Measurements from ENCODE around the gene SELPLG.
"Not testable (repeated sequence)": the region's sequence is repeated elsewhere in the genome, so short reads cannot be mapped to it uniquely, and the experiment has no call there.

SELPLG gene

GRCh38 chr12:108655812-108656175 is 22.1 kb upstream of the SELPLG start:
- not testable (repeated sequence) for DNase-seq (ENCODE audit: low read depth)

GRCh38 chr12:108654622-108655021 is 20.9 kb upstream of the SELPLG start:
- not testable (repeated sequence) for DNase-seq (ENCODE audit: low read depth)

DNA sequence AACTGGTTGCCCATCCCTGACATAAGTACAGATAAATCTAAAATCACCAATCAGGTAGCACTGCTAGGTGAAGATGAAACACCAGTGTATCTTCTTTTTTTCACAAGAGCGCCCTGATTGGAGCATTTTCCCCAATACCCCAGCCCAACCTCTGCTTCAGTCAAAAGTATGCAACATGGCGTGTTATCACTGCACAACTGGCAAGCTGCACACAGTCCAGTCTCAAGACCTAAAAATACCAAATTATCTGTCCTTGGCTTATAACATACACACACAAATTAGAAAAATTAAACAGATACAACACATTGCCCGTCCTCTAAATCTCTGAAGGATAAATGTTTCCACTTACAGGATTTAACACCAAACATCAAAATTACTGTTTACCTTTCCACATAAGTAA is 20.2 kb upstream of the SELPLG start:
- DNase-seq (ENCODE audit: low read depth), result no peak

DNA sequence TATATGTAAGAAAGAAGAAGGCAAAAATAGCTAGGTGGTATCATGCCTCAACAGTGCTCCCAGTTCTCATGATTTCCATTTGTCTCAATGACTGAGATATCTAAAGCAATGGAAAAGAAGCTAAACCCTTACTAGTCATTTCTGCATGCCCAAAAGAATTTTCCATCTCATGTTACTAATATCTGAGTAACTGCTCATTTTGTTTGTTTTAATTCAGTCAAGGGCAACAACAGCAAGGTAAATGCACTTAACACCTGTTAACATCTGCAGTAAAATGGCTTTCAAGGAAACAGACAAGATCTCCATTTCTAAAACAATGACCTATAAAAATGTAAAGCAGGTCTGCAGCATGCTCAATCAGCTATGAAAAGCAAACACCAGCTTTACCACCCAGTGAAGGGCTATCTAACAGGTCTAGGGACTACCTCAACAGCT is 19.4 kb upstream of the SELPLG start:
- DNase-seq (ENCODE audit: low read depth), result no peak

GRCh38 chr12:108650083-108650482 is 16.4 kb upstream of the SELPLG start:
- DNase-seq (ENCODE audit: low read depth), result no peak

DNA sequence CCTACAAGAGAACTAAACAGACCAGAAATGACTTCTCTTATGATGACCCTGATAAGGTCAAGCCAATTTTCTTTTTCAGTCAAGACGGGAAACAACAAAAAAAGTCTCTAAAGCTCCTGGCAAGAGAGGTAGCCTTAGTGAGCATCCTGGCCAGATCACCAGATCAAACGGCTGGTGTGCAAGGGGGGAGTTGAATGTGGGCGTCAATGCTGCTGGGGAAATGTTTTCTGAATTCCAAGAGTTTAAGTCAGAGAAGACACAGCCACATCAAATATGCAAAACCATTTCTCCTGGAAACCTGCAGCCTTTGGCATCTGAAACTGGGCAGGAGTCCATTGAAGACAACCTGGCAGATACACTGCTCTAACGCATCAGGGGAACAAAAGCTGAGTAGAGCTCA is 16.0 kb upstream of the SELPLG start:
- DNase-seq (ENCODE audit: low read depth), result no peak

- no peak for DNase-seq (ENCODE audit: low read depth)
These were observed 15.4 kb upstream of the SELPLG start for GRCh38 chr12:108649126-108649525.

DNA sequence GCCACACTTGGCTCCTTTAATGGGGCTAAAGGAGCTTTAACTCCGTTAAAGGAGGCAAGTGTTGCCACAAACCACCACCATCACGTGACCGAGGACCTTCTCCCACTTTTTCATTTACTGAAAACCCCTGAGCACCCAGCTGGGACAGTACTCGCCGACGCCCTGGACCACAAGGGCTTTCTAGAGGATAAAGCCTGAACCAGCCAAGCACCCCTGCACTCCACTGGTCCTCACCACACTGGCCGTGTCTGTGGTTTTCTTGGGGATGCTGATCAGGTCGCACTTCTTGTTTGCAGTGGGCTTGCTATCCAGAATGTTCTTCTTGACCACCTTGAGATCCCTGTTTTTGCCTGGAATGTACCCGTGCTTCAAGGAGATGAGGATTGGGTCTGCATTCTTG is 14.7 kb upstream of the SELPLG start:
- DNase-seq (ENCODE audit: low read depth), result no peak

- no peak for DNase-seq (ENCODE audit: low read depth)
These were observed 14.0 kb upstream of the SELPLG start for GRCh38 chr12:108647585-108648287.

DNA sequence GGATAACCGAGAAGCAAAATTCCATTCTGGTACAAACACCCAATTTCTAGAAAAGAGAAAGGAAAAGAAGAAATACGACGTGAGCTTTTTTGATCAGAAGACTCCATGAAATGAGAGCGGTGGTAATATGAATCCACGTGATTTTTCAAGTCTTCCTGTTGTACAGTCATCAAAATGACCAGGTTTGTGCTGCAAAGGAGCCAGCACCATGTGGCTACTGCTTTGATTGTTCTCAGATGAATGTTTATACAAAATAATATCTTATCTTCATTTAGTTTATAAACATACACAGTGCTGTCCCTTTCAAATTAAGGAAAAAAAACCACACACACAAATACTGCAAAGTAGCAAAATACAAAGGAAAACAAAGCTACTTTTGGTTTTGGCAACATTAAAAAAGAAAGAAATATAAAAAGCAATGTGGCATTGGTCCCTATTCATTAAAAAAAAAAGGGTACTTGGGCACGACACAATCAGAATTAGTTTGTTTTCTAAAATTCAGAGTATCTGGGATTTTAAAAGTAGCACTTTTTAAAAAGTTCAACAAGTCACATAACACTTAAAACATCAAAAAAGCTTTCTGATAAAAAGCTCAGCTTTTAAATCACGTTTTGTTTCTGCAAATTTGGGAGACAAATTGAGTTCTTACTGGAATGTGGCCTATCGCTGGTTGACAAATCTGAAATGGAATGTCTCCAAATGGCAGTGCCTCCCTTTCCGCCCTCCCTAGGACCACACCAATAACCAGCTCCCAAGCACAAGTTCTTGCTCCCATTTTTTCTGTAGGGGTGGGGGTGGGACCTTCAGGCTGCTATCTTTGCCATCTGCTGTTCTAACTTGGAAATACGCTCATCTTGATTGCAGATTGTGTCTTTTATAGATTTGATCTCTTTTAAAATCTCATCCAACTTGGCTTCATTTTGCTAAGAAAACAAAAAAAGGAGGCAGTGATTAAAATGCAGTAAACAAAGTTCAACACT is 13.2 kb upstream of the SELPLG start:
- no peak for DNase-seq (ENCODE audit: low read depth)

GRCh38 chr12:108645686-108646599 is 12.2 kb upstream of the SELPLG start:
- no peak for DNase-seq (ENCODE audit: low read depth)

DNA sequence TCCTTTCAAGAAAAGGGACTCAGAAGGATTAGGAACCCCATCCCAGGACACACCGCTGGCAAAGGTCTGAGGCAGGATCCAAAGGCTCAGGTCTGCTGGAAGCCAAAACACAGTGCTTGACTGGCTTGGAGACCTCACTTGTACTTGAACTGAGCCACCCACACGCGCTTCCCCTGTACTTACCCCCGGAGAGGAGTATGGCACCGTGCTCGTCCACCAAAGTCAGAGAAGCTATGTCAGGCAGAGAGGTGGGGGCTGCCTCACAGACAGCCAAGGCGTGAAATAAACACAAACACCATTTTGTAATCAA is 11.1 kb upstream of the SELPLG start:
- DNase-seq (ENCODE audit: low read depth), result no peak

DNA sequence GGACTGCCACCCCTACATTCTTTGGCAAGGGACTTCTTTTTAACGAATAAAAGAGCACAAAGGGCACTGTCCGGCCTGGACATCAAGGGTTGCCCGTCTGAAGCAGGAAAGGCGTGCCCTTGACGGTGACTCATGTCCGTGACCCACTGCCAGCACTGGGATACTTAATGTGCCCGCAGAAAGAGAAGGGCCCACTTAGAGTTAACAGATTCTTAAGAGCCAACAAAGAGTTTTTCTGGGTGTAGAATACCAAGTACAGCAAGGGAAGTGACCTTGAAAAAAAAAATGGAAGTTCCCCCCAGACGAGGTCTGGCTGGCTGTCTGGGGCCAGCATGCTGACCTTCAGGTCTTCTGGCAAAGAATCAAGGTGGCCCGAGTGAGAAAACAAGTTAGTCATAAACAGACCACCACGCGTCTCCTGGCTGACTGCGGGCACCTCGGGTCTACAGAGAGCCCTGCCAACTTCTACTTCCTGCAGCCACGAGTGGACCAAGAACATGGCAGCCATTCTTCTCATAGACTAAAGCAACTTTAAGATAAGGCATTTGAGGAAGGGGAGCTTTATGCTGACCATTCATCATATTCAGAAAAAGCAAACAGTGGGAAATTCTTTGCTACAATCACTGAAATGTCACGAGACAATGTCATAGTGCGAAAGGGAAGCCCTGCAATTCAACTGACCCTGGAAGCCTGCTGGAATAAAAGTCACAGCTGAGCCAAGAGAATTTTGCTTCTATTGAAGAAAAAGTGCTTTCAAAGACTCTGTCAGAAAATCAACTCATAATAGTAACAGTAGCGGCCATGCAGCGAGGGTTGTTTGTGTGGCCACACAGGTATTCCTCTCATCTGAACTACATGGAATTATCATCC is 10.5 kb upstream of the SELPLG start:
- DNase-seq (ENCODE audit: low read depth), result no peak

- DNase-seq (ENCODE audit: low read depth), result no peak
These were observed 9.4 kb upstream of the SELPLG start for GRCh38 chr12:108642899-108643654.

DNA sequence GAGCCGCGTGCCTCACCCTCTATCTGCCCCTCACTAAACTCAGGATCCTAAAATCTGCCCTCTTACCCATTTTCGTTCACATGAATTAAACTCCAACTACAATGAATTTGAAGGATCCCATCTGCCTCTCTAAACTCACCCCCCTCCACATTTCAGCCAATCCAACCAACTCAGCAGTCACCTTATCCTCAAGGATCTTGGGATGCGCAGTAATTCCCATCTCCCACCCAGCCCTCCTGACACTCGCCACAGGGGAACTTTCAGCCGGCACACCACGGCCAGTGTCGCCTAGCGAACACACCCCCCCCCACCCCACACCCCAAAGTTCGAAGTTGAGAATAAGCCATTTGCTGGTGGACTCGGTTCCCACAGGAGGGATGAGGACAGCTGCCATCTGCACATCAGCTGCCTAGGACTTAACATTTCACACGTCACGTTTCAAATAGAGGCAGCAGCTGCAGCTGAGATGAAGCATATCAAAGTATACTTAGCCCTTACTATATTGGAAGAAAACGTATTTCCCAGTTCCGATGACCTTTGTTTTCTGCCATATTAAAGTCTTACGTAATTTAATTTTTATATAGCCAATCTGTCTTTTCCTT is 8.7 kb upstream of the SELPLG start:
- no peak for DNase-seq (ENCODE audit: low read depth)

- no peak for DNase-seq (ENCODE audit: low read depth)
These were observed 8.0 kb upstream of the SELPLG start for GRCh38 chr12:108641446-108642268.

- no peak for DNase-seq (ENCODE audit: low read depth)
These were observed 7.2 kb upstream of the SELPLG start for GRCh38 chr12:108640802-108641445.

DNA sequence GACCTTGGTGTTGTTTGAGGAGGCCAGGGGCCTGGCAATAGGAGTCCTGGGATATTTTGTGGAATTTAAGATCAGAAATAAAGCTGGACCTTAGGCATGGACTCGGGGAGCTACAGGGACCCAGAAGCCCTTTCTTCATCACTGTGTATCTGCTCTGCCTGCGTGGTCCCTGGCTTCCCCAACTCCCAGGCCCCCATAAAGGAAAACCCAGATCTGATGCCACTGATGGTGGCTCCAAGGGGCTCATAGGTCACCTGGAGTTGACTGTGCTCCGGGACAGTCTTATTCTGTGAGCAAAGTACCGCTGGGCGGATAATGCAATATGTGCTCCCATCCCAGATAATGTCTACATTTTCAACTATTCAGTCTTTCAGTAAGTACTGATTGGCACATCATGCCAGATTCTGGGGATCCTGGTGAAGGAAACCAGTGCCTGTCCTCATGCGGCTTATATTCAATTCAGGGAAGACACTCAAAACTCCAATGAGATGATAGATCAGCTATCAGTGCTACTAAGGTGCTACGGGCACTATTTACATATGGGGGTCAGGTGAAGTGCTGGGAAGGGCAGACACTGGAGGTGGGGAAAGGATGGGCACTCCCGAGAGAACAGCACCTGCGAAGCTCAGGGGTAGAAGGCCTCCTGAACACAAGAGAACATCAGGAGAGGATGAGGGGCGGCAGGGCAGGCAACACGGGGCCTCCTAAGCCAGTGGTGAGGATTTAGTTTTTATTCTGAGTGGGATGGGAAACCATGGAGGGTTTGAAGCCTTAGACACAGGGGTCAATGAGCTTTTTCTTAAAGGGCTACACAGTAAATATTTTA is 5.5 kb upstream of the SELPLG start:
- no peak for DNase-seq (ENCODE audit: low read depth)

All from CMK (cell line).